GM21717 (cell line): ENCODE results near the gene PIGW.

Experiments
- ATAC-seq: cut with Tn5 transposase; IDR thresholded peaks from one replicate; pipeline ENCODE4 v1.9.1; 2021; ENCODE audit warnings: mild to moderate bottlenecking, moderate library complexity; ENCODE audit not compliant: unreplicated experiment

PIGW gene

DNA sequence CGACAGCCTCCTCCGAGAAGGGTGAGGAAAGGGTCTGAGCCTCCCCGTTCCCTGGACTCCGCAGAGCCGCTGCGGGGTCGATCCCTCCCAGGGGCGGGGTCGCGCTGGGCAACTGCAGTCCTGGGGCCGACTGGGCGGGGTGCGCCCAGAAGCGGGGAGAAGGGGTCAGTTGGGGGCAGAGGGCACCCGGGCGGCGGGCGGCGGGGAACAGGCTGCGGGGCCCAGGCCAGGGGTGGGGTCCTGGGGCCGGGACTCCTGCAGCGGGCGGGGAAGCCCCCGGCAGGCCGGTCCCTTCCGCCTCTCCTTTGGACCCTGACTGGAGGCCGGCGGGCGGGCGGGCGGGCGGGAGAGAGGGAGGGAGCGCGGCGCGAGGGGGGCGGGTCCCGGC lies 10.3 kb downstream of the PIGW start:
- ATAC-seq, result peak; percentile 31

DNA sequence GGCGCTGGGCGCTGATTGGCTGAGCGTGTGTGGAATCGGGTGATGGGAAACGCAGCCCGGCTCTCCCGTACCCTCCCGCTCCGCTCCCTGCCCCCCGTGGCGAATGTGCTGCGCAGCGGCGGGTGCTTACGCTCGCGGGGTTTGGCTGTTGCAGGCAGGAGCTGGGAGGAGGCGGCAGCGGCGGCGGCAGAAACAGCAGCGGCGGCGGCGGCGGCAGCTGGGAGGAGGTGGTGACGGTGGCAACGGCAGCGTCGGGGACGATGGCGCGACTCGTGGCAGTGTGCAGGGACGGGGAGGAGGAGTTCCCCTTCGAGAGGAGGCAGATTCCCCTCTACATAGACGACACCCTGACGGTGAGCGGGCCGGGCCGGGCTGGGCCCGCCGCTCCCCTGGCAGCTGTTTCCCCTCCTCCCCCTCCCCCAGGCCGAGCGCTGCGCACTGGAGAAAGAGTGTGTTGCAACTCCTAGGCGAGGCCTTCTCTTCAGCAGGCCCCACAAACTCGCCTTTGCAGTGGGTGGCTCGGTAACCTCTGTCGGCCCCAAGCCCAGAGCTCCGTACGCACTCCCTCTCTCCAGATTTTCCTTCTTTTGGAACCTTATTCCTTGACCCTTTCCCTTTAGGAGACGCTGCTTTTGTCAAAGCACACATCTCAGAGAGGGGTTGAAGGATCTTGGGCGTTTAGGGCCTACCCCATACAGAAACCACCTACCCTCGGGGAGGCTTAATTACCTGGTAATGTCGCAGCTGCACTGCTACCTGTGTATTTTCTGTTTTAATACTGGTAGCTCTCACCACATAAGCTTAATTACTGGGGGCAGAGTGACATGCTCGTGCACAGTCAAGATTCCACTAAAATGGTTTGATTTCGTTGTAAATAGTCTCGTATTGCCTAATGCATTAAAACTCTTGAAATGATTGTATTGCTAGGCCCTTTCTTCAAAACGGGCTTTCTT lies 11.0 kb downstream of the PIGW start:
- peak; percentile 67 for ATAC-seq

DNA sequence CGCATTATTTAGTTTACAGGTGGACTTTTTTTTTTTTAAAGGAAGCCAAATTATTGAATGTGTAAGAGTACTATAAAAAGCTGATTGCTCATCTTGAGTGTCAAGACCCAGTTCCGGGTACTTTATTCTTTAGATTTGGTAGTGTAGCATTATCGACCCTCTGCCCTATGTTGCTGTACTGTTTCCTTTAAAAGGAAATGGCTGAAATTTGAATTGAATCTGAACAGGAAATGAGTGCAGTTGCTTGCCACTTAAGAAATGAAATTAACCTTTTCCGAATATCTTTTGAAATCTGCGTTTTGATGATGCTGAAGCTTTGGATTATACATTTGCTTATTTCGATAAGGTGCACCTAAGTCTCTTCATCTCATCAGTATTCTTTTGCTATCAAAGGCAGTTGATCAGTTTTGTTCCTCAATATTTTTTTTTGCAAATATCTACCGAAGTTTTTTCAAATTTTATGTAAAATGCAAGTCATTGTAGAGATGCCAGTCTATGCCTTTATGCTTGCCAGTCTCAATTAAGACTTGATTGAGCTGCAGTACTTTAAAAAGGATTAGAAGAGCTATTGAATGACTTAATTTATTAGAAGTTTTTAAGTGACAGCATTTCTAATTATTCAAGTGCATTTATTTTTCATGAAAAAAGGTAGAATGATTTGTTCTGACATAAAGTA lies 11.8 kb downstream of the PIGW start:
- no peak for ATAC-seq

DNA sequence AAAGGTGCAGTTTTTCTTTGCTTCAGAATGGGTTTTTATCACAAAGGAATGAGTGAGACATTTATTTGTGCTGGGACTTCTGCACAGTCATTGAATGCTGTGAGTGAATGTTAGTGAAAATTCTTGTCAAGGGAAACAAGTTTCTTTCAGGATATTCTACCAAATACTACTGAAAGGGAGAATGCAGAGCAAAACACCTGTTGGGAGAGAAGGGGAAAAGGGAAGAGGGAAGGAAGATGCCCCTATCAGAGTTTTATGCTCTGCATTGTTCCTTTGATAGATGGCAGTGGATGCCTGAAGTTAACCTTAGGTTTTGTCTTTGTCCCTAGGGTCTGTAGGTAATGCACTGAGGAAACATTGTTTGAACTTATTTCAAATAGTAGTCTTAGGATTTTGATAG lies 13.0 kb downstream of the PIGW start:
- ATAC-seq, result no peak

DNA sequence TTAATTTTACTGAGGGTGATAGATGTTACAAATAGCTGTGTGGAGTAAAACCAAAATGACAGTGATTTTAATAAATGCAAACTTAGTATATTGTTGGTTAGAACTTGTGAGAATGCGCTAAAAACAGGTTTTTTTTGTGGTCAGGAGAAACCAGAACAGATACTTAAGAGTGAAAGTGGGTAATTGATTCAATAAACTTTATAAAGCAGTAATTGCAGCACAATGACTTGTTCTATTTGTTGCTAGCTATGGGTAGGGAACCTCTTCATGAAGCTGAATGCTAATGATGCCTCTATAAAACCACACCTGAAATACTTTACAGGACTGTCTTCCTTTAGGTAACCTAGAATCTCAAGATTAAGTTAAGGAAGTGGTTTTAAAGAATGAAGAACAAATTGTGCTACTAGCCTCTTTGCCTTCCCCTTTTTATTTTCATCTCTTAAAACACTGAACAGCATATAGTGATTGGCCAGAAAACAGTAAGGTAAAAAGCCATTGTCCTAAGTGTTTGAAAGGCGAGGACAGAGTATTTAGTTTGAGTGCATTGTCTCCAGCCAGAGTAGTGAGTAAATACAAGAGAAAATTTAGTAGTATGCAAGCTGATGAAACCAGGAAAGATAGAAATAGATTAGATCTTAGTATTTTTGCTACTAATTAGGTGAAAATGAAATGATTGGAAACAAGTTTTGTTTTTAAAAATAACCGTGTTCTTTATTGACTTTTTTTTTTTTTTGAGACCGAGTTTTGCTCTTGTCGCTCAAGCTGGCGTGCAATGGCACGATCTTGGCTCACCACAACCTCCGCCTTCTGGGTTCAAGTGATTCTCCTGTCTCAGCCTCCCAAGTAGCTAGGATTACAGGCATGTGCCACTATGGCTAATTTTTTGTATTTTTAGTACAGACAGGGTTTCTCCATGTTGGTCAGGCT lies 16.0 kb downstream of the PIGW start:
- no peak for ATAC-seq

DNA sequence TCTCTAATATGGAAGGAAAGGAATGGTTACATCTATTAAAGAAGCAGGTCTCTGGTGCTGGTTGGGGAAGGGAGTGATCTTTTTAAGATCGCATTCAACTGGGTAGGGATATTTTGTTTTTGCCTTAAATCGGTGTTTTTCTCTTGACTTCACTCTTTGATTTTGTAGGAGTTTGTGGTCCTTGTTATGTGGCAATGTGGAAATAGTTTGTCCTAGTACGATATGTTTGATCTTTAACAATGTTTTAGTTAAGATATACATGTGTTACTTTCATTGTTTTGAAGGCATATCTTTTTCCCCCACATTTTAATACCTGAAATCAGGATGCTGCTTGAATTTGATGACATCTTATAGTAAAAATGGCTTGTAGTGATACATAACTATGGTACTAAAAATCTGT lies 18.7 kb downstream of the PIGW start:
- no peak for ATAC-seq

DNA sequence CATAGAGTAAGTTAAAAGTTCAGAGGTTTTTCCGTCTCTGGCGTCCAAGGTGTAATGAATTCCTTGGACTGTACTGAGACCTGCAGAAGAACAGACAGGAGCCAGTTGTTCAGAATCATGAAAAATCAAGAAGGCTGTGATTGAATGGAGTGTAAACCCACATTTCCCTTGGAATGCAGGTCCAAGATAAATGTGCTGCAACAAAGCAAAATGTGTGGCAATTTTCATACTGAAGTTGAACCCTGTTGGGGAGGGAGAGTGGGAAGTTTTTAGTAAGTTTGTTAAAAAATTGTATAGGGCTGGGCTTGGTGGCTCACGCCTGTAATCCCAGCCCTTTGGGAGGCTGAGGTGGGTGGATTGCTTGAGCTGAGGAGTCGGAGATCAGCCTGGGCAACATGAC lies 31.3 kb downstream of the PIGW start:
- no peak for ATAC-seq

DNA sequence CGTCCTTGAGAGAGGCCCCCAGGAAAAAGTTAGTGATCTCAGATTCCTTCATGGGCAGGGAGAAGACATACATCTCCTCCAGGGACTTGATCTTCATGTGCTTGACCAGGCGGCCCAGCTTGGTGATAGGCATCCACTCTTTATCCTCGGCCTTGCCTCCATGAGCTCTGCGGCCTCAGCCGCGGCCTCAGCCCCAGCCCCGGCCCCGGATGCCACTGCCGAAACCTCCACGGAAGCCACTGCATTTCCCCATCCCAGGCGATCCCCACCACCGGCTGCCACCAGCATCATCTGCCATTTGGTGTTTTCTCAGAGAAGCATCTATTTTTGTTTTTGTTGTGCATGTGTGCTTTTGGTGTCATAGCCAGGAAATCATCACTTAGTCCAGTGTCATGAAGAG lies 40.2 kb downstream of the PIGW start:
- ATAC-seq, result no peak

DNA sequence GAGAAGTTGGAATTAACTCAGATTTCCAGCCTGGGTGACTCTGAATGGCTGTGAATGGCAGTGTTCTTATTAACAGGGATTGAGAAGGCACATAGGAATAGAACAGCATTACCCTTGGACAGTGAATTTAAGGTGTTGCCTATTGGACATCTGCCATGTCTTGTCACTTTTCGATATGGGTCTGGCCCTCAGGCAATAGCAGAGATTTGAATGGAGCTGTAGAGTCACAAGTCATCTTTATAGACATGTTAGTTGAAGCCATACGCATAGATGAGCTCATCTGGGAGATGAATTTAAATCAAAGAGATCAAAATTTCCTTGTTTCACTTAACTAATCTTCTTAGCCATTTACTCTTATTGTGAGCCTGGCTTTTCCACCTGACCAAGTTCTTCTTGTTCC lies 42.0 kb downstream of the PIGW start:
- ATAC-seq, result no peak

DNA sequence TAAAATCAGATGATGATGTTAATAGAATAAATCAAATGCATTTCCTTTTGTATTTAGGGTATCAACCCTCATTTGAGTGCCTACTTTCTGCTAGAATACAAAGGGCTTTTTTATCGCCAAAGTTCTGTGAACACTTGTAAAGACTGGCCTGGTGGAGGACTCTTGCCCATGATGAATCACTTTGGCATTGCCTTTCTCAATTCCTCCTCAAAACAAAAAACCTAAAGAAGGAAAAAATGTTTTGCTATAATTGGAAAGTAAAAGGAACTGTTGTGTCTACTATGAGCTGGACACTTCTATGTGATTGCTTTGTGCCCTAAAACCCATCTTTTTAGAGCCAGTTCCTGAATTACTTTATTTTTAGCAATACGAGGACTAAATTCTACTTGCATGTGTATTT lies 43.9 kb downstream of the PIGW start:
- ATAC-seq, result no peak

DNA sequence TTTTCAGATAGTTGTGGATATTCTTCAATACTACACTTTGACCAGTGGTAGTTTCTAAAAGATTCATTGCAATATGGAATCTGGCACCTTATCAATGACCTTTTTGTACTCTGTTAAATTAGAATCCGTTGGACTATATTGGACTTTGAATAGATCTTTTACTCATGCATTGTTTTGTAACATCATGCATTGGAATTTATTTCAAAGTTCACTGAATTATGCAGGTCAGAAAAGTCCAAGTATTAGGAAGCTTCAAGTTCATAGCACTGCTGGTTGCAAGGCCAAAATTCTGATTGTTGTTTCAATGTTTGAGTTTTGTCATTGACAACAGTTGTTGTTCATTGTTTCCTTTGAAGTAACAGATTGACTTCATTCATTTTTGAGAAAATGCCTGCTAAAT lies 49.0 kb downstream of the PIGW start:
- no peak for ATAC-seq

DNA sequence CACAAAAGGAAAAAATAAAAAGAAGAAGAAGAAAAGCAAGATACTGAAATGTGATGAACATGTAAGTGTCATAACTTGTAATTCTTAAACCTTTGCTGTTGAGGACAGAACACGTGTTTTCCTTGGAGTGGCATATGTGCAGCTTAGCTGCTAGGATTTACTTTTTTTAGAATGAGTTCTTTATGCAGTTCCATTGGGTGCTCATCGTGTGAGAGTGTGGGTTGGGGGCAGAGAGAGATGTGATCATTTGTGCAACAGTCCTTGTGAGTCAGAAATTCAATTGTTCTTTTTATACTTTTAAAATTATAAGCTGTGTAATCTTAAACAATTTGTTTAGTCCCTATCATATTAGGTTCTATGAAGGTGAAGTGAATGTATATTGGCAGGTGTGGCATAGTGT lies 51.4 kb downstream of the PIGW start:
- no peak for ATAC-seq
